Measurements from ENCODE around the gene NLRC5. TPM values are rescaled to one million over a fixed set of nuclear protein-coding genes. Genes with fewer than 3 reads are reported as not detected.

NLRC5 gene
- total RNA-seq (10.7 TPM), polyA plus RNA-seq (13.3 TPM)

GRCh38 chr16:56988948-56989945 lies at the start of gene NLRC5:
Gene NLRC5, plus strand, starts transcription at chr16:56989557. Its CDS starts 31,156 bp downstream, at chr16:57020713.
- WGBS, result 3% methylated on average over 64 of the region's 64 CpGs
- Histone ChIP-seq H3K4me1 (ENCODE audit: insufficient read depth) (no peaks in the 10 kb centered on the region), H3K4me3 (ENCODE audit: low read depth, low read length) (peak within 1 kb of the TSS; percentile 70), H3K27ac (ENCODE audit: low read depth) (peak within 1 kb of the TSS; percentile 72), H3K36me3 (ENCODE audit: insufficient read depth) (no peaks in the 10 kb centered on the region)
- peak; percentile 39 for DNase-seq (ENCODE audit: extremely low spot score)

DNA sequence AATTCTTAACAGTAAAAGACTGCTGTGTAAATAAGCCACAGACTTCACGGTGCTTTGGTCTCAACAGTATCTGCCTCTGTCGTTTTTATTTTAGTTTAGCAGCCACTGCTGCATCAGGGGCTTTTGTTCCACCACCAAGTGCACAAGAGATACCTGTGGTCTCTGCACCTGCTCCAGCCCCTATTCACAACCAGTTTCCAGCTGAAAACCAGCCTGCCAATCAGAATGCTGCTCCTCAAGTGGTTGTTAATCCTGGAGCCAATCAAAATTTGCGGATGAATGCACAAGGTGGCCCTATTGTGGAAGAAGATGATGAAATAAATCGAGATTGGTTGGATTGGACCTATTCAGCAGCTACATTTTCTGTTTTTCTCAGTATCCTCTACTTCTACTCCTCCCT lies 49.6 kb upstream of the NLRC5 start:
- H3K36me3 ChIP-seq (ENCODE audit: insufficient read depth), result peaks cover 6% of the 10 kb centered on the region
- WGBS, result 83% methylated on average over 4 of the region's 4 CpGs
- no peak overlapping the region for H3K4me3 ChIP-seq (ENCODE audit: low read depth, low read length)
- no peak for DNase-seq (ENCODE audit: extremely low spot score)
- H3K27ac ChIP-seq (ENCODE audit: low read depth), result no peak overlapping the region
- peaks cover 1% of the 10 kb centered on the region for H3K4me1 ChIP-seq (ENCODE audit: insufficient read depth)

DNA sequence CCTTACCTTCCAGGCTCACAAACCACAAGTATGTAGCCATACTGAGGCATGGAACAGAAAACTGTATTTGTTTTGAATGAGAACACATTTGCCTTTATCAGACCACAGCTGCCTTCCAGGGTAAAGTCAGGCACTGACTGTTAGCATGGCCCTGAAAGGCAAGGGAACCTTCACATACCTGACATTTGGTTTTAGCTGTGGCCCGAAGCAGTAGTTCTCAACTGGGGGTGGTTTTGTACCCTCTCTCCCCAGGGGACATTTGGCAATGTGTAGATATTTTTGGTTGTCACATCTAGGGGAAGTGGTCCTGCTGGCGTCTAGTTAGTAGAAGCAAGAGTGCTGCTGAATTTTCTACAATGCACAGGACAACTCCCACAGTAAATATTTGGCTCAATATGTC lies 48.3 kb upstream of the NLRC5 start:
- WGBS, result 81% methylated on average over 2 of the region's 2 CpGs
- Histone ChIP-seq H3K4me3 (ENCODE audit: low read depth, low read length) (no peak overlapping the region), H3K36me3 (ENCODE audit: insufficient read depth) (peaks cover 6% of the 10 kb centered on the region), H3K4me1 (ENCODE audit: insufficient read depth) (peaks cover 1% of the 10 kb centered on the region), H3K27ac (ENCODE audit: low read depth) (no peak overlapping the region)
- no peak for DNase-seq (ENCODE audit: extremely low spot score)

DNA sequence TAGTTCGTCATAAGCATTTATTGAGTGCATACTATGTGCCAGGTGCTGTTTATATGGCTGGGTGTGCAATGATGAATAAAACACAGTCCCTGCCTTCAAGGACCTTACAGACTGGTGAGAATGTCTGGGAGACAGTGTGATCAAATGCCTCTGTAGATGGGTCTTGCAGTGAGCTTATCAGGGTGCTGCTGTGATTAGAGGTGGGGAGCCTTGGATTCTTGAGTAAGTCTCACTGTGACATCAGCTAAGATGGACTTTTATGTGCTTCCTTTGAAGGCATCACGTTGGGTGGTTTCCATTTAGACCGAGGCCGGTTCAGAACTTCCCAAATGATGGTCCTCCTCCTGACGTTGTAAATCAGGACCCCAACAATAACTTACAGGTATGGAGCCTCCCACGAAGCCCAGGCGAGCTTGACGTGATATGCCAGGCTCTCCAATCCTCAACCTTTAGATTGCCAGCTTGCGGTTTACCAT lies 47.5 kb upstream of the NLRC5 start:
- Histone ChIP-seq H3K27ac (ENCODE audit: low read depth) (no peak overlapping the region), H3K4me3 (ENCODE audit: low read depth, low read length) (no peak overlapping the region), H3K36me3 (ENCODE audit: insufficient read depth) (peaks cover 6% of the 10 kb centered on the region), H3K4me1 (ENCODE audit: insufficient read depth) (peaks cover 1% of the 10 kb centered on the region)
- no peak for DNase-seq (ENCODE audit: extremely low spot score)
- WGBS, result 75% methylated on average over 9 of the region's 9 CpGs

DNA sequence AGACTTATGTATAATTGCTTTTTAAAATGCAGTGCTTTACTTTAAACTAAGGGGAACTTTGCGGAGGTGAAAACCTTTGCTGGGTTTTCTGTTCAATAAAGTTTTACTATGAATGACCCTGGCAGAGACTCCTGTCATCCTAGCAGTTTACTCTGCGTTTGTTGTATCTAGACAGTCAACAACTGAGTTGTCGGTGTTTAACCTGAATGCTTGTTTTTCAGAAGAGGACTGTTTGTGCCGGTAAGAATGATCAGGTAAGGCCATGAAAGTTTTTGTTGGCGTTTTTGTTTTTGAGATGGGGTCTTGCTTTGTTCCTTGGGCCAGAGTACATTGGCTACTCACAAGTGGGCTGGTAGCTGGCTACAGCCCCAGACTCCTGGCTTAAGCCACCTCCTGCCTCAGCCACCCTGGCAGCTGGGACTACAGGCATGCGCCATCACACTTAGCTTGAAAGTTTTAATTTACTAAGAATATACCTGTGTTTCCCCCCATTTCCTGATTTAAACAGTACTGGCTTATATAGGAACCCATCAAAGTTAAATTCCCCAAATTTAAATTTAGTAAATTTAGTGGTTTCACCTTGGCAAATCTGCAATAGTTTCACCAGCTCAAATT lies 45.5 kb upstream of the NLRC5 start:
- Histone ChIP-seq H3K27ac (ENCODE audit: low read depth) (no peak overlapping the region), H3K36me3 (ENCODE audit: insufficient read depth) (peaks cover 4% of the 10 kb centered on the region), H3K4me3 (ENCODE audit: low read depth, low read length) (no peak overlapping the region), H3K4me1 (ENCODE audit: insufficient read depth) (peaks cover 1% of the 10 kb centered on the region)
- no peak for DNase-seq (ENCODE audit: extremely low spot score)
- WGBS, result 79% methylated on average over 6 of the region's 6 CpGs

- WGBS, result 50% methylated on average over 2 of the region's 2 CpGs
- H3K36me3 ChIP-seq (ENCODE audit: insufficient read depth), result peaks cover 2% of the 10 kb centered on the region
- no peak for DNase-seq (ENCODE audit: extremely low spot score)
- H3K4me3 ChIP-seq (ENCODE audit: low read depth, low read length), result no peak overlapping the region
- no peak overlapping the region for H3K27ac ChIP-seq (ENCODE audit: low read depth)
- H3K4me1 ChIP-seq (ENCODE audit: insufficient read depth), result peaks cover 1% of the 10 kb centered on the region
Observed at GRCh38 chr16:56944954-56945839, 44.2 kb upstream of the NLRC5 start.

GRCh38 chr16:56945847-56946527 lies 43.4 kb upstream of the NLRC5 start:
- Histone ChIP-seq H3K4me1 (ENCODE audit: insufficient read depth) (peaks cover 1% of the 10 kb centered on the region), H3K27ac (ENCODE audit: low read depth) (no peak overlapping the region), H3K4me3 (ENCODE audit: low read depth, low read length) (no peak overlapping the region), H3K36me3 (ENCODE audit: insufficient read depth) (no peaks in the 10 kb centered on the region)
- no peak for DNase-seq (ENCODE audit: extremely low spot score)
- WGBS, result 78% methylated on average over 12 of the region's 12 CpGs

DNA sequence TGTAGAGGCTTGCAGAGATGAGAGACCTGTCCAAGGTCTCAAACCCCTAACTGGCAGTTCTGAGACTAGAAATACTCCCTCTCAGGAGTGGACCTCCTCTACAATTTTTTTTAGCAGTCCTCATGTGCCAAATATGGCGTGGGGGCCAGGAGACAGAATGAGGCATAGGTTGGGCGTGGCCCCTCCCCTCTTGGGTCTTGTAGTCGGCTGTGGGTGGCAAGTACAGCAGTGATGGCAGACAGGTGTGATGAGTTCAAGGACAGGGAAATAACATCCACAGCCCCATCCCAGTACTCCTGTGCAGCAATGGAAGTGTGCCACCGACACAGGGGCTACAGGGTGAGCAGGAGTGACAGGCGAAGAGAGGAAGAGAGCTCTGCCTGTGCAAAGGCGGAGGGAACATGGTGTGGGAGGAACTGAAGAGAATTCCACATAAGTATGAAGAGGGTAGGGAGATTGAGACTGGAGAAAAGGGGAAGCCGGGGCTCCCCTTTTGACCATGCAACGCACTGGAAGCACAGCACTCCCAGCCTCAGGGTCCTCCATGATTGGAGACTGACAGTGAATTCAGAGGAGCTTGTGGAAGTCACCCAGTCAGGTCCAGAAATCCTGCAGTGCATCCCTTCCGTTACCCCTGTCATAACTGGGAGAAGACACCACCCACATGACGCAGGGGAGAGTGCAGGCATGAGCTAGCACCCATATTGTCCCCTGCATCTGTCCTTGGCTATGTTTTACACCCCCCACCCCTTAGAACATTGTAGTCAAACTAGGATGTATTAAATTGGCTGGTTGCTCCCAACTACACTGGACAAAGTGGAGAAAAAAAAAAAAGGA lies 42.4 kb upstream of the NLRC5 start:
- DNase-seq (ENCODE audit: extremely low spot score), result no peak
- H3K36me3 ChIP-seq (ENCODE audit: insufficient read depth), result no peaks in the 10 kb centered on the region
- H3K4me1 ChIP-seq (ENCODE audit: insufficient read depth), result no peaks in the 10 kb centered on the region
- 76% methylated on average over 10 of the region's 10 CpGs for WGBS
- H3K4me3 ChIP-seq (ENCODE audit: low read depth, low read length), result no peak overlapping the region
- no peak overlapping the region for H3K27ac ChIP-seq (ENCODE audit: low read depth)

- Histone ChIP-seq H3K4me3 (ENCODE audit: low read depth, low read length) (no peak overlapping the region), H3K27ac (ENCODE audit: low read depth) (no peak overlapping the region), H3K4me1 (ENCODE audit: insufficient read depth) (no peaks in the 10 kb centered on the region), H3K36me3 (ENCODE audit: insufficient read depth) (no peaks in the 10 kb centered on the region)
- 87% methylated on average over 2 of the region's 2 CpGs for WGBS
- DNase-seq (ENCODE audit: extremely low spot score), result no peak
Observed at GRCh38 chr16:56947604-56947995, 41.8 kb upstream of the NLRC5 start.

DNA sequence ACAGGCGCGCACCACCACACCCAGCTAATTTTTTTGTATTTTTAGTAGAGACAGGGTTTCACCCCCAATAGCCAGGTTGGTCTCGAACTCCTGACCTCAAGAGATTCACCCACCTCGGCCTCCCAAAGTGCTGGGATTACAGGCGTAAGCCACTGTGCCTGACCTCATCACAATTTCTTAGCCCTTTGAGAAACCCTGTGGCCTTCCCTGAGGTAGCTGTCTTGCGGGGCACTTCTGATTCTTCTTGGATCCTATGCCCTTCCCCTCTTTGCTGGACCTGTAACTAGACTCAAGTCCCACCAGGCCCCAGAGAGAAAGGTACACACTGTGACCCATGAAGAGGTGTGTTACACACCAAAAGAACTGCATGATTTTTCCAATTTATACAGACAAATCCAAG lies 41.1 kb upstream of the NLRC5 start:
- Histone ChIP-seq H3K36me3 (ENCODE audit: insufficient read depth) (no peaks in the 10 kb centered on the region), H3K4me3 (ENCODE audit: low read depth, low read length) (no peak overlapping the region), H3K4me1 (ENCODE audit: insufficient read depth) (no peaks in the 10 kb centered on the region), H3K27ac (ENCODE audit: low read depth) (no peak overlapping the region)
- WGBS, result 96% methylated on average over 6 of the region's 6 CpGs
- no peak for DNase-seq (ENCODE audit: extremely low spot score)

DNA sequence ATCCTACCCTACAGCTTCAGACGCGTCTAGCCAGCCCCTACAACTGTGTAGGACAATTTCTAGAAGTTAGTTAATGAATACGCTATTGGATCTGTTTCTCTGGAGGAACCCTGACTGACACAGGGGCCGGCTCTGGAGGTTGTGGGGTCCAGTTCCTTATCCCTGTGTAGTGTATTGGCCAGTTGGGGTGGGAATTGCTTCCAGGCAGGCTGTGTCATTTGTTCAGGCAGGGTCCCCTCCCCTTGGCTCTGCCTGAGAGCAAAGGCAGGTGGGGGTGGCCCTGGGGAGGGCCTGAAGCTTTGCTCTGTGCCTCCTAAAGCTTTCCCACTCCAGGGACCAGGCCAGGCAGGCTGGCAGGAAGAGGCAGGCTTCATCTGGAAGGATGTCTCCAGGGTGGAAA lies 39.3 kb upstream of the NLRC5 start:
- 85% methylated on average over 4 of the region's 4 CpGs for WGBS

GRCh38 chr16:56950455-56950854 lies 38.9 kb upstream of the NLRC5 start:
- no peak overlapping the region for H3K4me3 ChIP-seq (ENCODE audit: low read depth, low read length)
- no peak for DNase-seq (ENCODE audit: extremely low spot score)
- H3K27ac ChIP-seq (ENCODE audit: low read depth), result no peak overlapping the region
- H3K36me3 ChIP-seq (ENCODE audit: insufficient read depth), result no peaks in the 10 kb centered on the region
- 84% methylated on average over 7 of the region's 7 CpGs for WGBS
- no peaks in the 10 kb centered on the region for H3K4me1 ChIP-seq (ENCODE audit: insufficient read depth)

More for the DNA sequence above, 39.3 kb upstream of the NLRC5 start:
- H3K27ac ChIP-seq (ENCODE audit: low read depth), result no peak overlapping the region
- H3K4me3 ChIP-seq (ENCODE audit: low read depth, low read length), result no peak overlapping the region
- no peak for DNase-seq (ENCODE audit: extremely low spot score)
- H3K36me3 ChIP-seq (ENCODE audit: insufficient read depth), result no peaks in the 10 kb centered on the region
- H3K4me1 ChIP-seq (ENCODE audit: insufficient read depth), result no peaks in the 10 kb centered on the region
